ENCODE results near the gene STXBP4.

Gene STXBP4

GRCh38 chr17:55023626-55024025, 55.1 kb downstream of the STXBP4 start:
- H3K27ac ChIP-seq (ENCODE audit: low read depth, low read length), result no peak overlapping the region
- no peak overlapping the region for H3K4me3 ChIP-seq (ENCODE audit: low read depth in 1 of 2, low read length in 2 of 2)
- H3K9me3 ChIP-seq (ENCODE audit: control insufficient read depth in 1 of 2, low read length in 2 of 2), result no peaks in the 10 kb centered on the region
- H3K4me1 ChIP-seq (ENCODE audit: control insufficient read depth in 1 of 2, insufficient read depth in 2 of 2, low read length in 2 of 2), result no peaks in the 10 kb centered on the region
- no peaks in the 10 kb centered on the region for H3K36me3 ChIP-seq (ENCODE audit: control insufficient read depth in 1 of 2, insufficient read depth in 2 of 2, low read length in 2 of 2)
- no peak overlapping the region for H3K9ac ChIP-seq (ENCODE audit: low read depth in 1 of 2, low read length in 2 of 2)
- no peaks in the 10 kb centered on the region for H3K27me3 ChIP-seq (ENCODE audit: control insufficient read depth in 1 of 2, insufficient read depth in 2 of 2, low read length in 2 of 2)

- no peaks in the 10 kb centered on the region for H3K9me3 ChIP-seq (ENCODE audit: control insufficient read depth in 1 of 2, low read length in 2 of 2)
- H3K9ac ChIP-seq (ENCODE audit: low read depth in 1 of 2, low read length in 2 of 2), result no peak overlapping the region
- no peaks in the 10 kb centered on the region for H3K4me1 ChIP-seq (ENCODE audit: control insufficient read depth in 1 of 2, insufficient read depth in 2 of 2, low read length in 2 of 2)
- no peaks in the 10 kb centered on the region for H3K27me3 ChIP-seq (ENCODE audit: control insufficient read depth in 1 of 2, insufficient read depth in 2 of 2, low read length in 2 of 2)
- no peak overlapping the region for H3K4me3 ChIP-seq (ENCODE audit: low read depth in 1 of 2, low read length in 2 of 2)
- H3K27ac ChIP-seq (ENCODE audit: low read depth, low read length), result no peak overlapping the region
- H3K36me3 ChIP-seq (ENCODE audit: control insufficient read depth in 1 of 2, insufficient read depth in 2 of 2, low read length in 2 of 2), result no peaks in the 10 kb centered on the region
Observed at GRCh38 chr17:55037828-55038227, 69.3 kb downstream of the STXBP4 start.

- H3K27ac ChIP-seq (ENCODE audit: low read depth, low read length), result no peak overlapping the region
- no peaks in the 10 kb centered on the region for H3K9me3 ChIP-seq (ENCODE audit: control insufficient read depth in 1 of 2, low read length in 2 of 2)
Observed at GRCh38 chr17:55038291-55038690, 69.7 kb downstream of the STXBP4 start.

GRCh38 chr17:55040611-55041010, 72.0 kb downstream of the STXBP4 start:
- no peaks in the 10 kb centered on the region for H3K27me3 ChIP-seq (ENCODE audit: control insufficient read depth in 1 of 2, insufficient read depth in 2 of 2, low read length in 2 of 2)
- no peak overlapping the region for H3K4me3 ChIP-seq (ENCODE audit: low read depth in 1 of 2, low read length in 2 of 2)
- no peaks in the 10 kb centered on the region for H3K4me1 ChIP-seq (ENCODE audit: control insufficient read depth in 1 of 2, insufficient read depth in 2 of 2, low read length in 2 of 2)
- no peaks in the 10 kb centered on the region for H3K36me3 ChIP-seq (ENCODE audit: control insufficient read depth in 1 of 2, insufficient read depth in 2 of 2, low read length in 2 of 2)
- H3K9ac ChIP-seq (ENCODE audit: low read depth in 1 of 2, low read length in 2 of 2), result no peak overlapping the region
- H3K27ac ChIP-seq (ENCODE audit: low read depth, low read length), result no peak overlapping the region
- H3K9me3 ChIP-seq (ENCODE audit: control insufficient read depth in 1 of 2, low read length in 2 of 2), result no peaks in the 10 kb centered on the region

More at GRCh38 chr17:55038291-55038690, 69.7 kb downstream of the STXBP4 start:
- H3K9ac ChIP-seq (ENCODE audit: low read depth in 1 of 2, low read length in 2 of 2), result no peak overlapping the region
- no peak overlapping the region for H3K4me3 ChIP-seq (ENCODE audit: low read depth in 1 of 2, low read length in 2 of 2)
- H3K4me1 ChIP-seq (ENCODE audit: control insufficient read depth in 1 of 2, insufficient read depth in 2 of 2, low read length in 2 of 2), result no peaks in the 10 kb centered on the region
- no peaks in the 10 kb centered on the region for H3K27me3 ChIP-seq (ENCODE audit: control insufficient read depth in 1 of 2, insufficient read depth in 2 of 2, low read length in 2 of 2)
- H3K36me3 ChIP-seq (ENCODE audit: control insufficient read depth in 1 of 2, insufficient read depth in 2 of 2, low read length in 2 of 2), result no peaks in the 10 kb centered on the region

GRCh38 chr17:55053855-55054254, 85.3 kb downstream of the STXBP4 start:
- Histone ChIP-seq H3K9me3 (ENCODE audit: control insufficient read depth in 1 of 2, low read length in 2 of 2) (no peaks in the 10 kb centered on the region), H3K4me1 (ENCODE audit: control insufficient read depth in 1 of 2, insufficient read depth in 2 of 2, low read length in 2 of 2) (no peaks in the 10 kb centered on the region), H3K27me3 (ENCODE audit: control insufficient read depth in 1 of 2, insufficient read depth in 2 of 2, low read length in 2 of 2) (no peaks in the 10 kb centered on the region), H3K36me3 (ENCODE audit: control insufficient read depth in 1 of 2, insufficient read depth in 2 of 2, low read length in 2 of 2) (no peaks in the 10 kb centered on the region), H3K4me3 (ENCODE audit: low read depth in 1 of 2, low read length in 2 of 2) (no peak overlapping the region), H3K27ac (ENCODE audit: low read depth, low read length) (no peak overlapping the region), H3K9ac (ENCODE audit: low read depth in 1 of 2, low read length in 2 of 2) (no peak overlapping the region)

GRCh38 chr17:55054429-55054828, 85.9 kb downstream of the STXBP4 start:
- no peaks in the 10 kb centered on the region for H3K27me3 ChIP-seq (ENCODE audit: control insufficient read depth in 1 of 2, insufficient read depth in 2 of 2, low read length in 2 of 2)
- H3K4me3 ChIP-seq (ENCODE audit: low read depth in 1 of 2, low read length in 2 of 2), result no peak overlapping the region
- no peaks in the 10 kb centered on the region for H3K4me1 ChIP-seq (ENCODE audit: control insufficient read depth in 1 of 2, insufficient read depth in 2 of 2, low read length in 2 of 2)
- H3K9ac ChIP-seq (ENCODE audit: low read depth in 1 of 2, low read length in 2 of 2), result no peak overlapping the region
- no peaks in the 10 kb centered on the region for H3K9me3 ChIP-seq (ENCODE audit: control insufficient read depth in 1 of 2, low read length in 2 of 2)
- H3K27ac ChIP-seq (ENCODE audit: low read depth, low read length), result no peak overlapping the region
- no peaks in the 10 kb centered on the region for H3K36me3 ChIP-seq (ENCODE audit: control insufficient read depth in 1 of 2, insufficient read depth in 2 of 2, low read length in 2 of 2)

- H3K27ac ChIP-seq (ENCODE audit: low read depth, low read length), result no peak overlapping the region
- no peaks in the 10 kb centered on the region for H3K9me3 ChIP-seq (ENCODE audit: control insufficient read depth in 1 of 2, low read length in 2 of 2)
- H3K27me3 ChIP-seq (ENCODE audit: control insufficient read depth in 1 of 2, insufficient read depth in 2 of 2, low read length in 2 of 2), result no peaks in the 10 kb centered on the region
- no peak overlapping the region for H3K9ac ChIP-seq (ENCODE audit: low read depth in 1 of 2, low read length in 2 of 2)
- no peak overlapping the region for H3K4me3 ChIP-seq (ENCODE audit: low read depth in 1 of 2, low read length in 2 of 2)
- H3K4me1 ChIP-seq (ENCODE audit: control insufficient read depth in 1 of 2, insufficient read depth in 2 of 2, low read length in 2 of 2), result no peaks in the 10 kb centered on the region
- H3K36me3 ChIP-seq (ENCODE audit: control insufficient read depth in 1 of 2, insufficient read depth in 2 of 2, low read length in 2 of 2), result no peaks in the 10 kb centered on the region
Observed at GRCh38 chr17:55056526-55056925, 88.0 kb downstream of the STXBP4 start.

- Histone ChIP-seq H3K27me3 (ENCODE audit: control insufficient read depth in 1 of 2, insufficient read depth in 2 of 2, low read length in 2 of 2) (no peaks in the 10 kb centered on the region), H3K9ac (ENCODE audit: low read depth in 1 of 2, low read length in 2 of 2) (no peak overlapping the region), H3K9me3 (ENCODE audit: control insufficient read depth in 1 of 2, low read length in 2 of 2) (no peaks in the 10 kb centered on the region), H3K36me3 (ENCODE audit: control insufficient read depth in 1 of 2, insufficient read depth in 2 of 2, low read length in 2 of 2) (no peaks in the 10 kb centered on the region), H3K4me3 (ENCODE audit: low read depth in 1 of 2, low read length in 2 of 2) (no peak overlapping the region), H3K27ac (ENCODE audit: low read depth, low read length) (no peak overlapping the region), H3K4me1 (ENCODE audit: control insufficient read depth in 1 of 2, insufficient read depth in 2 of 2, low read length in 2 of 2) (no peaks in the 10 kb centered on the region)
Observed at GRCh38 chr17:55057184-55057583, 88.6 kb downstream of the STXBP4 start.

GRCh38 chr17:55059724-55060123, 91.2 kb downstream of the STXBP4 start:
- Histone ChIP-seq H3K4me1 (ENCODE audit: control insufficient read depth in 1 of 2, insufficient read depth in 2 of 2, low read length in 2 of 2) (peaks cover 7 to 11% of the 10 kb centered on the region in 2 donors), H3K9me3 (ENCODE audit: control insufficient read depth in 1 of 2, low read length in 2 of 2) (no peaks in the 10 kb centered on the region), H3K27me3 (ENCODE audit: control insufficient read depth in 1 of 2, insufficient read depth in 2 of 2, low read length in 2 of 2) (no peaks in the 10 kb centered on the region), H3K4me3 (ENCODE audit: low read depth in 1 of 2, low read length in 2 of 2) (no peak overlapping the region), H3K27ac (ENCODE audit: low read depth, low read length) (no peak overlapping the region), H3K36me3 (ENCODE audit: control insufficient read depth in 1 of 2, insufficient read depth in 2 of 2, low read length in 2 of 2) (no peaks in the 10 kb centered on the region), H3K9ac (ENCODE audit: low read depth in 1 of 2, low read length in 2 of 2) (no peak overlapping the region)

GRCh38 chr17:55062921-55063320, 94.4 kb downstream of the STXBP4 start:
- H3K4me1 ChIP-seq (ENCODE audit: control insufficient read depth in 1 of 2, insufficient read depth in 2 of 2, low read length in 2 of 2), result peaks cover 7 to 11% of the 10 kb centered on the region in 2 donors
- no peak overlapping the region for H3K4me3 ChIP-seq (ENCODE audit: low read depth in 1 of 2, low read length in 2 of 2)
- H3K27ac ChIP-seq (ENCODE audit: low read depth, low read length), result no peak overlapping the region
- H3K9me3 ChIP-seq (ENCODE audit: control insufficient read depth in 1 of 2, low read length in 2 of 2), result no peaks in the 10 kb centered on the region
- no peaks in the 10 kb centered on the region for H3K36me3 ChIP-seq (ENCODE audit: control insufficient read depth in 1 of 2, insufficient read depth in 2 of 2, low read length in 2 of 2)
- no peak overlapping the region for H3K9ac ChIP-seq (ENCODE audit: low read depth in 1 of 2, low read length in 2 of 2)
- H3K27me3 ChIP-seq (ENCODE audit: control insufficient read depth in 1 of 2, insufficient read depth in 2 of 2, low read length in 2 of 2), result no peaks in the 10 kb centered on the region

Measured in duodenal mucosa (tissue), 2 donors.